Measurements from ENCODE around the gene SLC35F1. TPM values are rescaled to one million over a fixed set of nuclear protein-coding genes. Genes with fewer than 3 reads are reported as not detected.

Gene SLC35F1
- total and polyA plus RNA-seq, 2 experiments from 2014 or later = 18.5 to 25.5 TPM

DNA sequence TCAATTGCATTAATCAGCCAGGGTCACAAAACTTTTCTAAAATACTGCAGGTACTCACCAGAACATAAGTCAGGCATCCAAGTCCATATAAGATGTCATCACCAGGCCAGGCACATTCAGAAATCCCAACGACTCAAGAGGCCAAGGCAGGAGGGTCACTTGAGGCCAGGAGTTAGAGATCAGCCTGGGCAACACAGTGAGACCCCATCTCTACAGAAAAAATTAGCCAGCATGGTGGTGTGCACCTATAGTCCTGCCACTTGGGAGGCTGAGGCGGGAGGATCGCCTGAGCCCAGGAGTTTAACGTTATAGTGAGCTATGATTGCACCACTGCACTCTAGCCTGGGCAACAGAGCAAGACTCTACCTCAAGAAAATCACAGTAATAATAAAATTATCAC, 362.6 kb downstream of the SLC35F1 start:
- Histone ChIP-seq H3K27me3 (no peaks in the 10 kb centered on the region), H3K4me1 (ENCODE audit: low read depth) (no peaks in the 10 kb centered on the region), H3K27ac (no peak overlapping the region), H3K36me3 (no peaks in the 10 kb centered on the region), H3K9me3 (ENCODE audit: low read depth) (no peaks in the 10 kb centered on the region), H3K4me3 (no peak overlapping the region)
- no peak for DNase-seq (ENCODE audit: low read depth in 1 of 2, low spot score in 1 of 2)
- no peak for TF ChIP-seq CTCF (IDR thresholded peaks at IDR 0.05; ENCODE audit: low read depth, low read length)

DNA sequence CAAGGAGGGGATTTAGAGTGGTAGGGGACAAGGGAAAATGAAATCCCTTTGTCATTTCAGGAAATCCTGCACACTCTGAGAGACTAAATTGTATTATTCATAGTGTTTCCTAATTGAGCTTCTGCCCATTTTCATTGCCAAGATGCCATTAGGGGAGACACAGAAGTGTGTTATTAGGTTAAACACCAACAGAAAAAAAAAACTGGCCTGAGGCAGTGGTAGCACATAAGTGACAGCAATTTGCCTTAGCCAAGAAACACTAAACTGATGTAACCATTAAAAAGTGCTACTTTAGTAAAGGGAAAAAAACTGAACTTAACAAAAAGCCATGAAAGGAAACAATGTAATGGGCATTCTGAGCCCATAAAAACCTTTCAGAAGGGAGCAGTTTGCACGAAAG, 370.6 kb downstream of the SLC35F1 start:
- DNase-seq (ENCODE audit: low read depth in 1 of 2, low spot score in 1 of 2) = no peak
- Histone ChIP-seq H3K27ac (no peak overlapping the region), H3K4me1 (ENCODE audit: low read depth) (no peaks in the 10 kb centered on the region), H3K9me3 (ENCODE audit: low read depth) (no peaks in the 10 kb centered on the region), H3K27me3 (no peaks in the 10 kb centered on the region), H3K36me3 (no peaks in the 10 kb centered on the region), H3K4me3 (no peak overlapping the region)
- no peak for TF ChIP-seq CTCF (IDR thresholded peaks at IDR 0.05; ENCODE audit: low read depth, low read length)

DNA sequence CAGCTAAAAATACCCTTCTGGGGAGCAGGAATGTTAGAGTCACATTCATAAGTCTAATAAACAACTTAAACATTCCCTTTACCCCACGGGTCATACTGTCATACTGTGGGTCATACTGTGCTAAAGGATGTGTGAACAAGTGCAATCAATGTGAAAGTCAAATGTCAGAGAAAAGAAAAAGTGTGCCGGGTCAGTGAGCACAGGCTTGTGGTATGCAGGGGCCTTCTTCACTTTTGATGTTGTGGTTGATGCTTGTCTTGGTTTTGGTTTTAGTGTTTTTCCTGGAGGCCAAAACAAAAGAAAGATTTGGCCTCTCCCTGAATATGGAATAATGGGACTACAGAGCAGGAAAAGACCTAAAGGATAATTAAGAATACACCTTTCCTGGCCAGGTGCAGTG, 373.1 kb downstream of the SLC35F1 start:
- no peaks in the 10 kb centered on the region for H3K27me3 ChIP-seq
- DNase-seq (ENCODE audit: low read depth in 1 of 2, low spot score in 1 of 2) = no peak
- TF ChIP-seq CTCF (IDR thresholded peaks at IDR 0.05; ENCODE audit: low read depth, low read length) = no peak
- H3K4me3 ChIP-seq = no peak overlapping the region
- no peaks in the 10 kb centered on the region for H3K36me3 ChIP-seq
- H3K9me3 ChIP-seq (ENCODE audit: low read depth) = no peaks in the 10 kb centered on the region
- H3K27ac ChIP-seq = no peak overlapping the region
- no peaks in the 10 kb centered on the region for H3K4me1 ChIP-seq (ENCODE audit: low read depth)

GRCh38 chr6:118281291-118281690, 374.2 kb downstream of the SLC35F1 start:
- H3K4me3 ChIP-seq = no peak overlapping the region
- no peaks in the 10 kb centered on the region for H3K9me3 ChIP-seq (ENCODE audit: low read depth)
- no peaks in the 10 kb centered on the region for H3K36me3 ChIP-seq
- no peak for DNase-seq (ENCODE audit: low read depth in 1 of 2, low spot score in 1 of 2)
- no peaks in the 10 kb centered on the region for H3K27me3 ChIP-seq
- H3K4me1 ChIP-seq (ENCODE audit: low read depth) = peaks cover 4% of the 10 kb centered on the region
- TF ChIP-seq CTCF (IDR thresholded peaks at IDR 0.05; ENCODE audit: low read depth, low read length) = peak; percentile 10
- H3K27ac ChIP-seq = no peak overlapping the region

- no peaks in the 10 kb centered on the region for H3K36me3 ChIP-seq
- H3K27me3 ChIP-seq = no peaks in the 10 kb centered on the region
- H3K4me3 ChIP-seq = no peak overlapping the region
- peak; percentile 85 for TF ChIP-seq CTCF (IDR thresholded peaks at IDR 0.05; ENCODE audit: low read depth, low read length)
- peak; percentile 78 for DNase-seq (ENCODE audit: low read depth in 1 of 2, low spot score in 1 of 2)
- H3K4me1 ChIP-seq (ENCODE audit: low read depth) = peaks cover 4% of the 10 kb centered on the region
- no peaks in the 10 kb centered on the region for H3K9me3 ChIP-seq (ENCODE audit: low read depth)
- no peak overlapping the region for H3K27ac ChIP-seq
These were observed 376.7 kb downstream of the SLC35F1 start for GRCh38 chr6:118283766-118284165.

Measured in cardiac muscle cell (in vitro differentiated cells and primary cell).